Left ventricle myocardium superior (tissue), 1 donor: ENCODE data around the gene TFF3. TPM values are rescaled to one million over a fixed set of nuclear protein-coding genes. Genes with fewer than 3 reads are reported as not detected.

ENCODE experiments used
- ATAC-seq: fragments of 200-7000 bp; cut with Tn5 transposase; one replicate; pipeline ENCODE4 v1.9.1; 2020; ENCODE audit warnings: mild to moderate bottlenecking, moderate library complexity
- DNase-seq: peaks from one replicate; pipeline ENCODE4 v3.0.0-alpha.2; 2020
- intact Hi-C: fragments of 100-400 bp; cut with micrococcal nuclease; formaldehyde crosslinking; loops from one replicate; pipeline ENCODE4 v1.11.0; 2022
- total RNA-seq: library from RNA; stranded (reverse); fragmentation: NEBNext Ultra II Directional; extraction: Animal tissue kit (Norgen Biotek cat#: 25700); gene quantifications from one replicate; pipeline ENCODE4 v1.2.1, GENCODE V29; 2021
- donor health status: DM: no; HTN: yes; CAD: no; lungs with severe emphysema.

The TFF3 gene
- total RNA-seq, 1 donor from 2014 or later = 5.3 TPM

GRCh38 chr21:42308914-42309752 is 6.1 kb downstream of the TFF3 start:
- ATAC-seq = no peak
- intact Hi-C loops = no loop called here
- DNase-seq = no peak

- intact Hi-C loops = no loop called here
These were observed 6.9 kb downstream of the TFF3 start for GRCh38 chr21:42308161-42308913.

GRCh38 chr21:42307106-42307505 is 8.1 kb downstream of the TFF3 start:
- no peak for ATAC-seq
- no peak for DNase-seq
- intact Hi-C loops = no loop called here

More at GRCh38 chr21:42308161-42308913, 6.9 kb downstream of the TFF3 start:
- DNase-seq = no peak
- no peak for ATAC-seq

GRCh38 chr21:42306366-42307035 is 8.7 kb downstream of the TFF3 start:
- no peak for DNase-seq
- intact Hi-C loops = no loop called here
- ATAC-seq = no peak

- no peak for ATAC-seq
- intact Hi-C loops = no loop called here
- DNase-seq = no peak
These were observed 9.5 kb downstream of the TFF3 start for GRCh38 chr21:42305707-42306147.

GRCh38 chr21:42304556-42305454 is 10.4 kb downstream of the TFF3 start:
- no peak for ATAC-seq
- intact Hi-C loops = no loop called here
- no peak for DNase-seq

GRCh38 chr21:42303443-42303842 is 11.8 kb downstream of the TFF3 start:
- ATAC-seq (no peak), DNase-seq (no peak)
- intact Hi-C loops = no loop called here

GRCh38 chr21:42302794-42303193 is 12.4 kb downstream of the TFF3 start:
- intact Hi-C loops = no loop called here
- ATAC-seq (no peak), DNase-seq (no peak)

- ATAC-seq (no peak), DNase-seq (no peak)
- intact Hi-C loops = no loop called here
These were observed 13.0 kb downstream of the TFF3 start for GRCh38 chr21:42302076-42302650.

GRCh38 chr21:42301371-42302075 is 13.7 kb downstream of the TFF3 start:
- DNase-seq (no peak), ATAC-seq (peak; percentile 54)
- intact Hi-C loops = no loop called here

GRCh38 chr21:42300956-42301355 is 14.3 kb downstream of the TFF3 start:
- no peak for DNase-seq
- intact Hi-C loops = no loop called here
- ATAC-seq = no peak

GRCh38 chr21:42300045-42300583 is 15.1 kb downstream of the TFF3 start:
- intact Hi-C loops = no loop called here
- DNase-seq (no peak), ATAC-seq (no peak)

- DNase-seq (peak; percentile 63), ATAC-seq (peak; percentile 70)
- intact Hi-C loops = no loop called here
These were observed 15.7 kb downstream of the TFF3 start for GRCh38 chr21:42299324-42300044.

GRCh38 chr21:42298657-42299056 is 16.6 kb downstream of the TFF3 start:
- DNase-seq (no peak), ATAC-seq (no peak)
- intact Hi-C loops = no loop called here

GRCh38 chr21:42298237-42298636 is 17.0 kb downstream of the TFF3 start:
- no peak for ATAC-seq
- intact Hi-C loops = no loop called here
- DNase-seq = no peak

- no peak for ATAC-seq
- intact Hi-C loops = no loop called here
- DNase-seq = no peak
These were observed 17.8 kb downstream of the TFF3 start for GRCh38 chr21:42297377-42297776.

GRCh38 chr21:42296501-42296900 is 18.7 kb downstream of the TFF3 start:
- ATAC-seq (no peak), DNase-seq (no peak)
- intact Hi-C loops = no loop called here
